Measurements from ENCODE around the gene SMTN.

Gene SMTN

DNA sequence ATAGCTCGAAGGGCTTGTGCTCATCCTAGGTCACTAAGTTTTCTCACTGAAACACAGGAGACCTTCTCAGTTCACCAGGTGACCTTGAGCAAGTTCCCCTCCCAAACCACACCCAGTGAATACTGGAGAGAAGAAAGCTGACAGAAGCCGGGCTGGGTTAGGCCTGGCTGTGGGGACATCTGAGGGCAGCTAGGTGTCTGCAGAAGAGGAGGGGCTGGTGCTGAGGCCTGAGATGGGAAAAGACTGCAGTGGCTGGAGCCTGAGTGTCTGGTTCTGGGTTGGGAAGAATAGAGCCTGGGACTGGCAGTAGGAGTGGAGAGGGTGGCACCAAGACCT lies 41.0 kb downstream of the SMTN start:
- Histone ChIP-seq H3K4me3 (peak overlapping the region; percentile 71), H3K27ac (peak overlapping the region; percentile 15 to 68)
- TF ChIP-seq, protein P1, sequence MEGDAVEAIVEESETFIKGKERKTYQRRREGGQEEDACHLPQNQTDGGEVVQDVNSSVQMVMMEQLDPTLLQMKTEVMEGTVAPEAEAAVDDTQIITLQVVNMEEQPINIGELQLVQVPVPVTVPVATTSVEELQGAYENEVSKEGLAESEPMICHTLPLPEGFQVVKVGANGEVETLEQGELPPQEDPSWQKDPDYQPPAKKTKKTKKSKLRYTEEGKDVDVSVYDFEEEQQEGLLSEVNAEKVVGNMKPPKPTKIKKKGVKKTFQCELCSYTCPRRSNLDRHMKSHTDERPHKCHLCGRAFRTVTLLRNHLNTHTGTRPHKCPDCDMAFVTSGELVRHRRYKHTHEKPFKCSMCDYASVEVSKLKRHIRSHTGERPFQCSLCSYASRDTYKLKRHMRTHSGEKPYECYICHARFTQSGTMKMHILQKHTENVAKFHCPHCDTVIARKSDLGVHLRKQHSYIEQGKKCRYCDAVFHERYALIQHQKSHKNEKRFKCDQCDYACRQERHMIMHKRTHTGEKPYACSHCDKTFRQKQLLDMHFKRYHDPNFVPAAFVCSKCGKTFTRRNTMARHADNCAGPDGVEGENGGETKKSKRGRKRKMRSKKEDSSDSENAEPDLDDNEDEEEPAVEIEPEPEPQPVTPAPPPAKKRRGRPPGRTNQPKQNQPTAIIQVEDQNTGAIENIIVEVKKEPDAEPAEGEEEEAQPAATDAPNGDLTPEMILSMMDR (IDR thresholded peaks at IDR 0.05): no peak
- no peak for DNase-seq (ENCODE audit: low spot score)

DNA sequence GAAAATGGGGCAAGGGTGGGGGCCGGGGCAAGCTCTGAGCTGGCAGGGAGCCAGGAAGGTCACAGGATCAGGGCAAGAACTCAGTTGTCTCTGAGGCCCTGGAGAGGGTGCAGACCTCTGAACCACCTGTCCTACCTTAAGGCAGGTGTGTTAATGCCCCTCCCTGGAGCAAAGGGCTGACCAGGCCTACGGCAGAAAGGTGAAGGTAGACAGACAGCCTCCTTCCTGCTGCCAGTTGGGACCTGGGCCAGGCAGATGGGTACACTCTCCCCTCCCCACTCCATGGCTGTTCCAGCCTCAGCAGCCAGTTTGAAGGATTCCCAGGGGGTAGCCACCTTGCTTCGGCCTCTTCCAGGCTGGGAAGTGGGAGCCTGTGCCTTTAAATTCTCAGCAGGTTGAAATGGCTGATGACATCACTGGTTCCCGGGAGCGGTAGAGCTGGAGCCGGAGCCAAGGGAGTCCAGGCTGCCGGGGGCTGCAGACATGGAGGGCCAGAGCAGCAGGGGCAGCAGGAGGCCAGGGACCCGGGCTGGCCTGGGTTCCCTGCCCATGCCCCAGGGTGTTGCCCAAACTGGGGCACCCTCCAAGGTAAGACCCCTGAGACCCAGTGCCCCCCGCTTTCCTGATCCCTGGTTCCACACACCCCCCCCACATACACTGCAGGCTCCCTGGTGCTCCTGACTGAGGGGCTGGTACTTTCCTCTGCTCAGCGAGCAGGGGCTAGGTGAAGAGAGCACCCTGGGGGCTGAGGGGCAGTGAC lies 41.6 kb downstream of the SMTN start, which contains the start of gene INPP5J:
TSS of gene INPP5J (plus strand) at position 435 of the 760 bp plus-strand sequence. CDS start at position 484, 49 bp downstream.
- peak within 1 kb of the TSS; percentile 71 for H3K4me3 ChIP-seq
- DNase-seq (ENCODE audit: low spot score): no peak

DNA sequence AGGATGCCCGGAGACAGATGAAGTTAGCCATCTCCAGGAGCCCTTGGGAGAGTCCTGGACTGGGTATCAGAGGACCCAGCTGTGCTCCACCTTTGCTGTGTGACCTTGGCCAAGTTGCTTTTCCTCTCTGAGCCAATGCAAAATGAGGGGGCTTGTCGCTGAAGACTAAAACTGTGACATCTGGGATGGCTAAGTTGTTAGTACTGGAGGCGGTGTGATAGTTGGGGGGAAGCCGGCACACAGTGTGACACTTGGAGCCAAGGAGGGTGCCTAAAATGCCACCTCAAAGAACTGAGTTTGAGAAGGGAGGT lies 42.1 kb downstream of the SMTN start:
- no peak for DNase-seq (ENCODE audit: low spot score)
- Histone ChIP-seq H3K27ac (peak overlapping the region; percentile 15 to 68), H3K4me3 (peak overlapping the region; percentile 71)
- TF ChIP-seq, protein P1 (IDR thresholded peaks at IDR 0.05): no peak

More for the DNA sequence above, 41.6 kb downstream of the SMTN start, which contains the start of gene INPP5J:
- TF ChIP-seq, protein P1 (IDR thresholded peaks at IDR 0.05): no peak
- H3K27ac ChIP-seq: peak within 1 kb of the TSS; percentile 15 to 68

DNA sequence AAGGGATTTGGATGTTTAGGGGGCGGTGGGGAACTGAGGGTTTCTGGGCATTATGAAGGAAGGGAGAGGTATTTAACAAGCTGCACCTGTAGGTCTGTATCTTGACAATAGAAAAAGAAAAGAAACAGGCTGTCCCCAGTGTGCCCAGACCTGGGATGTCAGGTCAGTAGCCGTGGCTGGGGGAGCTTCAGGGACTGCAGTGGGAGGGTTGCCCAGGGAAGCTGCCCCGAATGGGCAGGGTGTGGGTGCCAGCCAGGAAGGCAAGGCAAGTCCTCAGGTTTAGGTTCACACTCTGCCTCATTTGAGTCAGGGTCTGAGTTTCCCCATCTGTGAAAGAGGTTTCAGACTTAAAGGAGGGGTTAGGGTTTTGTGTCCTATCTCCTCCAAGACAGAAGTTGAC lies 43.2 kb downstream of the SMTN start:
- H3K27ac ChIP-seq: no peak overlapping the region
- DNase-seq (ENCODE audit: low spot score): no peak
- TF ChIP-seq, protein P1 (IDR thresholded peaks at IDR 0.05): no peak
- H3K4me3 ChIP-seq: no peak overlapping the region

- TF ChIP-seq, protein P1 (IDR thresholded peaks at IDR 0.05): no peak
- Histone ChIP-seq H3K4me3 (no peak overlapping the region), H3K27ac (no peak overlapping the region)
- DNase-seq (ENCODE audit: low spot score): no peak
Measured at GRCh38 chr22:31124811-31125465, 43.8 kb downstream of the SMTN start.

- TF ChIP-seq, protein P1 (IDR thresholded peaks at IDR 0.05): no peak
- Histone ChIP-seq H3K27ac (no peak overlapping the region), H3K4me3 (no peak overlapping the region)
- DNase-seq (ENCODE audit: low spot score): no peak
Measured at GRCh38 chr22:31125521-31126117, 44.5 kb downstream of the SMTN start.
